GM12801 (cell line): ENCODE results near the gene RITA1.

Experiments used
- CTCF ChIP-seq: IDR thresholded peaks from one replicate; pipeline ENCODE4 v1.5.1; 2011; ENCODE audit warnings: control low read depth; ENCODE audit not compliant: insufficient read length; ENCODE audit errors: extremely low read depth

The RITA1 gene

GRCh38 chr12:113214895-113215400 is 29.4 kb downstream of the RITA1 start:
- TF ChIP-seq CTCF = no peak

- no peak for TF ChIP-seq CTCF
Observed at GRCh38 chr12:113216027-113216426, 30.5 kb downstream of the RITA1 start.

DNA sequence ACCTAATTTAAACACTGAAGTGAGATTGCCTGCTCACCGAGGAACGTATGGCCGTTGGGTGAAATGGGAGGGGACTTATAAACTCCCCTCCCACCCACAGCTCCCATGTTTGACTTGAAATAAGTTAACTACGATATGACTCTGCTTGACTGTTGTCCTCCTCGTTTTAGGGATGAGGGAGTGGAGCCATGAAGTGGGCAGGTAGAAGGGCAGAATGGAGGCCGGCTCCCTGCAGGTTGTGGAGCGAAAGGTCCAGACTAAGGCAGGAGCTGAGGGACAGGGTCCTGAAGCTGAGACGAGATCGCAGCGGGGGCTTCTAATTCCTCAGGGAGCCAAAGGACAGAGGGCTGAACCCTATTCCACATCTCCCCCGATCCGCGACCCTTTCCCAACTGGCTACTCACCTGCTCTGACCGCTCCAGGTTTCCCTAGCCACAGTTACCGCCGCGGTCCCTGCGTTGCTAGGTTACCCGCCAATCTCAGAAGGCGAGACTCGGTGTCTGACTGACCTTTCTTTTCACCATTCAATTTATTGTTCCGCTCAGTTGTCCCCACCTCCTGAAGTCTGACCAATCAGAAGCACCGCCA is 35.2 kb downstream of the RITA1 start:
- no peak for TF ChIP-seq CTCF

GRCh38 chr12:113221181-113221996 is 35.9 kb downstream of the RITA1 start, which contains the start of gene TPCN1:
Gene TPCN1 (plus strand): TSS chr12:113221464. CDS start chr12:113226853, 5,389 bp downstream.
- no peak for TF ChIP-seq CTCF

GRCh38 chr12:113221997-113222729 is 36.6 kb downstream of the RITA1 start:
- no peak for TF ChIP-seq CTCF

DNA sequence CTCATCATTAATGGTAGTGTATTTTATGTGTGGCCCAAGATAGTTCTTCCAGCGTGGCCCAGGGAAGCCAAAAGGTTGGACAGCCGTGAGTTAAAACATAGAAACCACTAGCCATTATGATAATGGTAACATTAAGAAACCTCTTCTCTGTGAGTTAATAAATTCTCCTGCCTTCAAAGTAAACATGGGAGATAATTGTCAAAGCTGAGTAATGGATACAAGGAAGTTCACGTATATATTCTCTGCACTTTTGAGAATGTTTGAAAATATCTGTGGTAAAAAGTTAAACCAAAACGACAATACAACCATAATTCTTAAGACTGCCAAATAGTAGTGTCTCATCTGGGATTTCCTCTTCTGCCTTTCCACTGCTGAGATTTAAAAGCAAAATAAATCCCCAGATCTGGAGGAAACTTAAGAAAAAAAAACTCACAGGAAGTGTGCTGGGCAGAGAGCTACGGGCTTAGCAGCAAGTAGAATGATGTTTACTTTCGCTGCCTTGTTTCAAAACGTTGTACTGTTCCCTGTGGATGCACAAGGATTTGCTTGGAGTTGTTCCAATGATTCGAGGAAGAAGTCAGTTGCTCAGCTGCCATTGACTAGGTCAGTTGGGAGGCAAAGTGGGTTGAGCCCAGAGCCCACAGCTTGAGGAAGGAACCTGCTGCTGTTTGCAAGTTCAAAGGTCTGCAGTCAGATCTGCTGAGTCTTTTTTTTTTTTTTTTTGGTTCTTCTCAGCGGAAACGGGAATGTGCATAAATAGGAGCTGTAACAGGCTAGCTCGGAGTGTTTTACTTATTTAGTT is 37.4 kb downstream of the RITA1 start:
- TF ChIP-seq CTCF = no peak
